Hepatic stellate cell (primary cell): ENCODE measurements around the gene KCNH2.
"Not testable (repeated sequence)": the region's sequence is repeated elsewhere in the genome, so short reads cannot be mapped to it uniquely, and the experiment has no call there.

Experiments used
- DNase-seq: peaks from one replicate; pipeline ENCODE4 v3.0.0; 2011; ENCODE audit warnings: low spot score

KCNH2 gene

GRCh38 chr7:151011616-151012015, 33.5 kb upstream of the KCNH2 start:
- not testable (repeated sequence) for DNase-seq

DNA sequence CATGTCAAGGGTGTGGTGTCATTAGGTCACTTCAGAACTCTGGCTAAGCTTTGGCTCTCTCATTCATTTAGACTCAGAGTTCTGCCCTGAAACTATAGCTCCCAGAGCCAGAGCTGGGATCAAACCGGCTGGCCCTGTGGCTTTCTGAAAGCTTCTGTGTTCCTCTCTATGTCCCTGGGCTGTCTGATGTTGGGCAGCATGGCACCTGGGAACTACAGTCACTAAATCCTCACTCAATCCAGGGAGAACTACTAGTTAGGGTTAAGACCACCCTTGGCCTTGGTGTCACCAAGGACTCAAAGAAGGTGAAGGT, 32.9 kb upstream of the KCNH2 start:
- no peak for DNase-seq

DNA sequence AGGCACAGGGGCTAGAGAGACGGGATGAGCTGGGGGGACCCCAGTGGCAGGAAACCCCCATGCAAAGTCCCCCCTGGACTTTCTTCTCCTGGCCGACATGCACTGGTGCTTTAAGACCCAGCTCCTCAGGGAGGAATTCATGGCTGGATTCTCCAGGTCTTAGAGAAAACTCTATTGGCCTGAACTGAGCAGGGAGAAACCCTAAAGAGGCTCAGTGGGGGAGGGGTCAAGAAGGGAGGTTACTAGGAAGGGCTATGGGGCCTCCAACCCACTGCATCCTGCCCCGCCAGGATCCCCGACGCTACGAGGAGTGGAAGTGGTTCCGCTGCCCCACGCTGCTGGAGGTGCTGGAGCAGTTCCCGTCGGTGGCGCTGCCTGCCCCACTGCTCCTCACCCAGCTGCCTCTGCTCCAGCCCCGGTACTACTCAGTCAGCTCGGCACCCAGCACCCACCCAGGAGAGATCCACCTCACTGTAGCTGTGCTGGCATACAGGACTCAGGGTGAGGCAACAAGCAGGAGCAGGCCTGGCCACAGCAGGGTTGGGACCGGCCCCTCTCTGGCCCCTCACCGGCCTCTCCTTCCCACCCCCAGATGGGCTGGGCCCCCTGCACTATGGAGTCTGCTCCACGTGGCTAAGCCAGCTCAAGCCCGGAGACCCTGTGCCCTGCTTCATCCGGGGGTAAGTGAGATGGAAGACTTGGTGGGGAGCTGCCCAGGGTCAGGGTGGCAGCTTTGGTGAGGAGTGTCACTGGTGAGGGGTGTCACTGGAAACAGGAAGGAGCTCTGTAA, 32.4 kb upstream of the KCNH2 start:
- DNase-seq, result no peak

DNA sequence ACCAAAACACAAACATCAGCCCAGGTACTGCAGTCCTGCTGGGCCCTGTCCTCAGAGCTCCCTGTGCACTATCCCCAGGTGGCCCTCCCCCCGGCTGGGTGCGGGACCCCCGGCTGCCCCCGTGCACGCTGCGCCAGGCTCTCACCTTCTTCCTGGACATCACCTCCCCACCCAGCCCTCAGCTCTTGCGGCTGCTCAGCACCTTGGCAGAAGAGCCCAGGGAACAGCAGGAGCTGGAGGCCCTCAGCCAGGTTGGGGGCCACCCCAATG, 31.9 kb upstream of the KCNH2 start:
- DNase-seq, result no peak

DNA sequence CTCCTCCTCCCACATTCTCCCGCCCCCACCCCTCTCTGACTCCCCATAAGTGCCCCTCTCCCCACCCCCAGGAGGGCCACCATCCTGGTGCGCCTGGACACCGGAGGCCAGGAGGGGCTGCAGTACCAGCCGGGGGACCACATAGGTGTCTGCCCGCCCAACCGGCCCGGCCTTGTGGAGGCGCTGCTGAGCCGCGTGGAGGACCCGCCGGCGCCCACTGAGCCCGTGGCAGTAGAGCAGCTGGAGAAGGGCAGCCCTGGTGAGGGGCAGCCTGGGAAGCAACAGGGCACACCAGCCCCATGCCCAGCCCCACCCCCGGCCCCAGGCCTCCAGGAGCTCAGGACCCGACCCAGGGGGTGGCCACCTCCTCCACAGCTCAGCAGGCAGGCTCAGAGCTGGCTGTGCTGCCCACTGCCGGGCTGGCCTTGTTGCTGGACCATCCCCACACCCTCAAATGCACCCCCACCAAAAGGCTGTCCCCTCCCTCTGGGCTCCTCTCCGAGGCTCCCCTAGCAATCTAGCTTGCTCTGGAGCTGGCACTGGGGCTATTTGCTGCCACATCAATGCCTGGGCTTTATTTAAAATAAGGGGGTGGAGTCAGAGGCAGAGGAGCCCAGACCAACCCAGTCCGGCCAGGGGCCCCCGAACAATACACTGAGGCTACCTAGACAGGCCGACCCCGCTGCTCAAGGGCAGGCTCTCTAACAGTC, 31.4 kb upstream of the KCNH2 start:
- no peak for DNase-seq

GRCh38 chr7:151008511-151009323, 30.6 kb upstream of the KCNH2 start:
- DNase-seq, result peak; percentile 88

GRCh38 chr7:151008143-151008510, 30.0 kb upstream of the KCNH2 start:
- no peak for DNase-seq

DNA sequence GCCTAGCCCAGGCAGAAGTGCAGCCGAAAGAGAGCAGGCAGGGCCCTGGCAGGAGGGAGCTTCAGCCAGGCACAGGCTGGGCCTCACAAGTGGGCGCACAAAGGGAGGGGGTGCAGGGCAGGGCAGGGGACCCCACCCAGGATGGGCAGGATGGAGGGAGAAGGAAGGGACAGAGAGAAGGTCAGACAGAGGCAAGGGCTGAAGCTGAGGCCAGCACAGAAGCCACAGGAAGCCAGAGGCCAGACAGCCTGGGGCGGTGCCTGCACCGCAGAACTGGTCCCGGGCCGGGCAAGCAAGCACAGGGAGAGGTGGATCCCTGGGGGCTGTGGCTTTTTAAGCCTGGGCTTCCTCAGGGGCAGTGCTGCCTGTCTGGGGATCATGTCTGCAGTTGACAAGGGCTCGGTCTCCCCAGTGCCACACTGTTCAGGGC, 29.4 kb upstream of the KCNH2 start:
- no peak for DNase-seq

DNA sequence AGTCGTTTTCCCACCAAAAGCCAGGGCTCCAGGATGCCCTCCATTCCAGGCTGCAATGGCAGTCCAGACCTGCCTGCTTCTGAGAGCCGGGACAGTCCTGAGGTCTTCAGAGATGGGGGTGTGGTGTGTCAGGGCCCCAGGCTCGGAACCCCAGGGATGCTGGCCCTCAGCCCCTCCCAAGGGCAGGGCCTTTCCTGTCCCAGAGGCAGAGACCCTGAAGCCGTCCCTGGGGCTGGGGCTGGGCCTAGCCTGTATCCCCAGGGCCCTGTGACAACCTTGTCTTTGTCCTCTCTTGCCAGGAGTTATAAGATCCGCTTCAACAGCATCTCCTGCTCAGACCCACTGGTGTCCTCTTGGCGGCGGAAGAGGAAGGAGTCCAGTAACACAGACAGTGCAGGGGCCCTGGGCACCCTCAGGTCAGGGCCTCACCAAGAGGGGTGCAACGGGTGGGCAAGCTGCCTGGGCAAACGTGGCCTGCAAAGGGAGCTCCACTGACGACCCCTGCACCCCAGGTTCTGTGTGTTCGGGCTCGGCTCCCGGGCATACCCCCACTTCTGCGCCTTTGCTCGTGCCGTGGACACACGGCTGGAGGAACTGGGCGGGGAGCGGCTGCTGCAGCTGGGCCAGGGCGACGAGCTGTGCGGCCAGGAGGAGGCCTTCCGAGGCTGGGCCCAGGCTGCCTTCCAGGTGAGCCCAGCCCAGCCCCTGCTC, 28.6 kb upstream of the KCNH2 start:
- no peak for DNase-seq

DNA sequence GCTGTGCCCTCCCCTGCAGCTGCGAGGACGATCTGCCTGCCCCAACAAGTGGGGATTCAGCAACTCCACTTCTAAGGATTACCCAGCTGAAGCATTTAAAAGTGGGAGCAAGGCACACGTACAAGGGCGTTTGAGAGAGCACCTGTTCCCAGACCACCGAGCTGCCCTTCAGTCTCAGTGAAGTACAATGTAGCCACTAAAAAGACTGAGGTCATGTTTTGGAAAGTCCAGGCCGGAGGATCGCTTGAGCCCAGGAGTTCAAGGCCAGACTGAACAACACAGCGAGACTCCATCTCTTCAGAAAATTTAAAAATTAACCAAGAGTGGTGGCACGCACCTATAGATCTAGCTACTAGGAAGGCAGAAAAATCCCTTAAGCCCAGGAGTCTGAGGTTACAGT, 27.4 kb upstream of the KCNH2 start:
- DNase-seq, result no peak

DNA sequence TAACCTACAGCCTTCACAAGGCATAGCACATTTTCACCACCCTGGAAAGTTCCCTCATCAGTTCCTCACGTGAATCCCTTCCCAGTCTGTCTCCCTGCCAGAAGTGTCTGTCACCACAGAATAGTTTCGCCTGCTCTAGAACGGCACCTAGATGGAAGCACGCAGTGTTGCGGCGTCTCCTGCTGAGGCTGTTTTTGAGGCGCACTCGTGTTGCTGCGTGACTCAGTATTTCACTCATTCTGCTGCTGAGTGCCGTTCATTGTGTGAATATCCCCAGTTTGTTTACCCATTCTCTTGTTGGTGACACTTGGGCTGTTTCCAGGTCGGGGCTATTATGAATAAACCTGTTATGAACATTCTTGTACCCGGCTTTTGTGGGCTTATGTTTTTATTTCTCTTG, 25.5 kb upstream of the KCNH2 start:
- DNase-seq, result no peak

DNA sequence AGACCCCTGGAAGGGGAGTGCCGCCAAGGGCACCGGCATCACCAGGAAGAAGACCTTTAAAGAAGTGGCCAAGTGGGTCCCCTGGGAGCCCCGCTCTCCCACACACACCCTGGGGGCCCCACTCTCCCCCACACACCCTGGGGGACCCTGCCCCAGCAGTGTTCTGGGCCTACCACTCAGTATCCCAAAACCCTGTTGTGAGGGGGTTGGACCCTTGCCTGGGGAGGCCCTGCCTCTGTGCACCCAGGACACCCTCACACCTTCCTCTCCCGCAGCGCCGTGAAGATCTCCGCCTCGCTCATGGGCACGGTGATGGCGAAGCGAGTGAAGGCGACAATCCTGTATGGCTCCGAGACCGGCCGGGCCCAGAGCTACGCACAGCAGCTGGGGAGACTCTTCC, 23.4 kb upstream of the KCNH2 start:
- DNase-seq, result no peak

GRCh38 chr7:151000897-151001495, 22.9 kb upstream of the KCNH2 start:
- no peak for DNase-seq

DNA sequence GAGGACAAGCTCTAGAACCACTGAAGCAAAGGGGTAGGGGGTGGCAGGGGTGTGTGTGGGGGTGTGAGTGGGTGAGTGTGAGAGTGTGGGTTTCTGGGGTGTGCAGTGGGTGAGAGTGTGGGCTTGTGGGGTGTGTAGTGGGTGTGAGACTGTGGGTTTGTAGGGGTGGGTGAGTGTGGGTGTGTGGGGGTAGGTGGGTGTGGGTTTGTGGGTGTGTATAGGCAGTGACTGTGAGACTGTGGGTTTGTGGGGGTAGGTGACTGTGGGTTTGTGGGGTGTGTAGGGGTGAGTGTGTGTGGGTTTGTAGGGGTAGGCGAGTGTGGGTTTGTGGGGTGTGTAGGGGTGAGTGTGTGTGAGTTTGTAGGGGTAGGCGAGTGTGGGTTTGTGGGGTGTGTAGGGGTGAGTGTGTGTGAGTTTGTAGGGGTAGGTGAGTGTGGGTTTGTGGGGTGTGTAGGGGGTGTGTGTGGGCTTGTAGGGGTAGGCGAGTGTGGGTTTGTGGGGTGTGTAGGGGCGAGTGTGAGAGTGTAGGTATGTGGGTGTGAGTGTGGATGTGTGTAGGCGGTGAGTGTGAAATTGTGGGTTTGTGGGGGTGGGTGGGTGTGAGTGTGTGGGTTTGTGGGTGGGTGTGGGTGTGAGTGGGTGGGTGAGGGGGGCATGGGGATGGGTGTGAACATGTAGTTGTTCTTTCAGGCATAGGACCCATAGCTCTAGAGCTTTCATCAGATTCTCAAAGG, 21.5 kb upstream of the KCNH2 start:
- DNase-seq, result no peak

GRCh38 chr7:150999001-150999400, 20.9 kb upstream of the KCNH2 start:
- DNase-seq, result no peak

DNA sequence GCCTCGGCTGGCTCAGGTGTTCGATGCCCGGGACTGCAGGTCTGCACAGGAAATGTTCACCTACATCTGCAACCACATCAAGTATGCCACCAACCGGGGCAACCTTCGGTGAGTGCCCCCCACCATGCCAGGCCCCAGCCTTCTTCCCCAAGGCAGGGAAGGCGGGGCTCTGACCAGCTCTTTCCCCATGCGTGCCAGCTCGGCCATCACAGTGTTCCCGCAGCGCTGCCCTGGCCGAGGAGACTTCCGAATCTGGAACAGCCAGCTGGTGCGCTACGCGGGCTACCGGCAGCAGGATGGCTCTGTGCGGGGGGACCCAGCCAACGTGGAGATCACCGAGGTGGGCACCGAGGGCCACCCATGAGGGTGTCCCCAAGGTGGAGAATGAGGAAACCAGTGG, 20.2 kb upstream of the KCNH2 start:
- no peak for DNase-seq

GRCh38 chr7:150997817-150998216, 19.7 kb upstream of the KCNH2 start:
- no peak for DNase-seq

DNA sequence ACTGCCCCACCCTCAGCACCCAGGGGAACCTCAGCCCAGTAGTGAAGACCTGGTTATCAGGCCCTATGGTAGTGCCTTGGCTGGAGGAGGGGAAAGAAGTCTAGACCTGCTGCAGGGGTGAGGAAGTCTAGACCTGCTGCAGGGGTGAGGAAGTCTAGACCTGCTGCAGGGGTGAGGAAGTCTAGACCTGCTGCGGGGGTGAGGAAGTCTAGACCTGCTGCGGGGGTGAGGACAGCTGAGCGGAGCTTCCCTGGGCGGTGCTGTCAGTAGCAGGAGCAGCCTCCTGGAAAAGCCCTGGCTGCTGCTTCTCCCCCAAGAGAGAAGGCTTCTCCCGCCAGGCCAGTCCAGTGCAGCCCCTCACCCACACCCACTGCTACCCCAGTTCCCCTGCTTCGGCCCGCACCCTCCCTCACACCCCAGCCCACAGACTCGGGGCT, 19.0 kb upstream of the KCNH2 start:
- no peak for DNase-seq

GRCh38 chr7:150996376-150997074, 18.4 kb upstream of the KCNH2 start:
- no peak for DNase-seq

- no peak for DNase-seq
Observed at GRCh38 chr7:150994838-150995510, 16.9 kb upstream of the KCNH2 start.
